WTC11 (cell line): ENCODE data around the gene ARL13A. TPM values are rescaled to one million over a fixed set of nuclear protein-coding genes. Genes with fewer than 3 reads are reported as not detected.

Experiments used
- ATAC-seq: fragments of 200-7000 bp; cut with Tn5 transposase; 2 replicates; pipeline ENCODE4 v1.10.0; 2021; ENCODE audit warnings: mild to moderate bottlenecking, moderate library complexity
- CTCF ChIA-PET: fragments of 300-600 bp; sonication (Branson Sonifier 250); formaldehyde crosslinking; loops from one replicate; lab custom pipeline; 2021; ENCODE audit warnings: antibody characterized with exemption; lab: Charles Lee
- POLR2A ChIA-PET: fragments of 350-600 bp; sonication (Branson Sonifier 250); formaldehyde crosslinking; loops from one replicate; lab custom pipeline; 2021; ENCODE audit warnings: antibody characterized with exemption; lab: Charles Lee
- DNase-seq: peaks from one replicate; pipeline ENCODE4 v3.0.0; 2021; ENCODE audit warnings: low spot score
- H3K27ac Mint-ChIP-seq: 2 replicates; pipeline ENCODE4 v1.8.0; 2021; ENCODE audit warnings: mixed read lengths
- H3K27me3 Mint-ChIP-seq: 2 replicates; pipeline ENCODE4 v1.8.0; 2021; ENCODE audit warnings: low read depth, mild to moderate bottlenecking, moderate library complexity, mixed read lengths
- H3K36me3 Mint-ChIP-seq: 2 replicates; pipeline ENCODE4 v1.8.0; 2021; ENCODE audit warnings: mixed read lengths
- H3K4me1 Mint-ChIP-seq: 2 replicates; pipeline ENCODE4 v1.8.0; 2022; ENCODE audit warnings: mixed read lengths
- H3K4me3 Mint-ChIP-seq: 2 replicates; pipeline ENCODE4 v1.8.0; 2021; ENCODE audit warnings: mild to moderate bottlenecking, moderate library complexity, mixed read lengths
- H3K9me3 Mint-ChIP-seq: 2 replicates; pipeline ENCODE4 v1.8.0; 2021; ENCODE audit warnings: mixed read lengths
- ATF2 ChIP-seq: sonication (generic); formaldehyde crosslinking; IDR thresholded peaks from 2 replicates; pipeline ENCODE4 v1.8.1; 2022; ENCODE audit warnings: low read depth, missing genetic modification reagents, borderline replicate concordance
- ATF6 ChIP-seq: sonication (generic); formaldehyde crosslinking; IDR thresholded peaks from 2 replicates; pipeline ENCODE4 v1.8.1; 2023; ENCODE audit warnings: mild to moderate bottlenecking, missing genetic modification reagents
- CBFB ChIP-seq: sonication (generic); formaldehyde crosslinking; IDR thresholded peaks from 2 replicates; pipeline ENCODE4 v1.8.1; 2022; ENCODE audit warnings: mild to moderate bottlenecking, low read depth, missing genetic modification reagents
- CREB1 ChIP-seq: sonication (generic); formaldehyde crosslinking; IDR thresholded peaks from 2 replicates; pipeline ENCODE4 v1.8.0; 2023; ENCODE audit warnings: mild to moderate bottlenecking, missing genetic modification reagents
- CREM ChIP-seq: sonication (generic); formaldehyde crosslinking; IDR thresholded peaks from 2 replicates; pipeline ENCODE4 v1.8.1; 2022; ENCODE audit warnings: mild to moderate bottlenecking, missing genetic modification reagents, moderate library complexity
- ELF4 ChIP-seq: sonication (generic); formaldehyde crosslinking; IDR thresholded peaks from 2 replicates; pipeline ENCODE4 v1.8.1; 2022; ENCODE audit warnings: low read depth, mild to moderate bottlenecking, moderate library complexity, missing genetic modification reagents
- ESRRA ChIP-seq: sonication (generic); formaldehyde crosslinking; IDR thresholded peaks from 2 replicates; pipeline ENCODE4 v1.8.1; 2022; ENCODE audit warnings: mild to moderate bottlenecking, missing genetic modification reagents, borderline replicate concordance
- FOXK1 ChIP-seq: sonication (generic); formaldehyde crosslinking; IDR thresholded peaks from 2 replicates; pipeline ENCODE4 v1.8.0; 2022; ENCODE audit warnings: mild to moderate bottlenecking, moderate library complexity, missing genetic modification reagents
- HMGA2 ChIP-seq: fragments of 250-450 bp; sonication (Bioruptor Pico); IDR thresholded peaks from 2 replicates; pipeline ENCODE4 v1.4.0; 2021; ENCODE audit warnings: mild to moderate bottlenecking, moderate library complexity
- IRF1 ChIP-seq: sonication (generic); formaldehyde crosslinking; IDR thresholded peaks from 2 replicates; pipeline ENCODE4 v1.8.0; 2023; ENCODE audit warnings: missing genetic modification reagents
- IRF2 ChIP-seq: sonication (generic); formaldehyde crosslinking; IDR thresholded peaks from 2 replicates; pipeline ENCODE4 v1.8.0; 2022; ENCODE audit warnings: low read depth, missing genetic modification reagents, borderline replicate concordance
- MLX ChIP-seq: sonication (generic); formaldehyde crosslinking; IDR thresholded peaks from 2 replicates; pipeline ENCODE4 v1.8.1; 2023; ENCODE audit warnings: mild to moderate bottlenecking, missing genetic modification reagents, moderate library complexity
- NFE2L1 ChIP-seq: sonication (generic); formaldehyde crosslinking; IDR thresholded peaks from 2 replicates; pipeline ENCODE4 v1.8.1; 2023; ENCODE audit warnings: missing genetic modification reagents
- NFYB ChIP-seq: sonication (generic); formaldehyde crosslinking; conservative IDR thresholded peaks from 2 replicates; pipeline ENCODE4 v1.8.0; 2022; ENCODE audit warnings: low read depth, missing genetic modification reagents
- NR1H2 ChIP-seq: sonication (generic); formaldehyde crosslinking; IDR thresholded peaks from 2 replicates; pipeline ENCODE4 v1.9.0; 2021; ENCODE audit warnings: mild to moderate bottlenecking, moderate library complexity, missing genetic modification reagents
- PRRX2 ChIP-seq: fragments of 250-450 bp; sonication (Bioruptor Pico); IDR thresholded peaks from 2 replicates; pipeline ENCODE4 v1.8.0; 2021; ENCODE audit warnings: mild to moderate bottlenecking
- SMAD3 ChIP-seq: sonication (generic); formaldehyde crosslinking; IDR thresholded peaks from 2 replicates; pipeline ENCODE4 v1.8.0; 2022; ENCODE audit warnings: missing genetic modification reagents, mild to moderate bottlenecking, borderline replicate concordance
- TEAD4 ChIP-seq: sonication (generic); formaldehyde crosslinking; IDR thresholded peaks from 2 replicates; pipeline ENCODE4 v1.8.0; 2022; ENCODE audit warnings: mild to moderate bottlenecking, missing genetic modification reagents
- ZMAT4 ChIP-seq: fragments of 250-450 bp; sonication (Bioruptor Pico); IDR thresholded peaks from 2 replicates; pipeline ENCODE4 v1.9.0; 2021; ENCODE audit warnings: mild to moderate bottlenecking
- ZNF423 ChIP-seq: fragments of 250-450 bp; sonication (Bioruptor Pico); IDR thresholded peaks from 2 replicates; pipeline ENCODE4 v2.1.2; 2022; ENCODE audit warnings: mild to moderate bottlenecking, moderate library complexity
- ZNF532 ChIP-seq: fragments of 250-450 bp; sonication (Bioruptor Pico); IDR thresholded peaks from 2 replicates; pipeline ENCODE4 v1.9.0; 2021; ENCODE audit warnings: mild to moderate bottlenecking, borderline replicate concordance
- total RNA-seq: library from RNA; stranded (reverse); gene quantifications from 3 replicates; pipeline ENCODE4 v1.2.3, GENCODE V29; 2021

ARL13A gene
- total RNA-seq, 1 experiment from 2014 or later, result not detected

GRCh38 chrX:100948557-100948956 is 21.0 kb upstream of the ARL13A start:
- TF ChIP-seq NFYB, result no peak
- TF ChIP-seq ELF4 (CRISPR knock-in tag), result no peak
- TF ChIP-seq IRF2 (CRISPR knock-in tag), result no peak
- no peak for TF ChIP-seq ZNF532
- no peak for TF ChIP-seq ATF6 (CRISPR knock-in tag)
- no peak for TF ChIP-seq CBFB
- TF ChIP-seq NR1H2 (CRISPR knock-in tag), result no peak
- TF ChIP-seq IRF1 (CRISPR knock-in tag), result no peak
- DNase-seq (no peak), ATAC-seq (peak; percentile 53; the same call in 1 of the 2 replicates)
- Mint-ChIP-seq H3K9me3 (no peaks in the 10 kb centered on the region), H3K27me3 (no peaks in the 10 kb centered on the region), H3K27ac (no peak overlapping the region), H3K36me3 (no peaks in the 10 kb centered on the region), H3K4me3 (no peak overlapping the region), H3K4me1 (peaks cover 15% of the 10 kb centered on the region)
- CTCF ChIA-PET, result no interaction called here
- POLR2A ChIA-PET, result no interaction called here

- no peak for TF ChIP-seq FOXK1 (CRISPR knock-in tag)
- no peak for TF ChIP-seq ZNF423
- TF ChIP-seq HMGA2 (CRISPR knock-in tag), result 0 out of 2 replicates have a peak, but pooled peaks have one; percentile 7
- no peak for TF ChIP-seq CREM (CRISPR knock-in tag)
- no peak for TF ChIP-seq TEAD4 (CRISPR knock-in tag)
- TF ChIP-seq PRRX2 (CRISPR knock-in tag), result no peak
- Mint-ChIP-seq H3K27me3 (no peaks in the 10 kb centered on the region), H3K9me3 (no peaks in the 10 kb centered on the region), H3K4me3 (no peak overlapping the region), H3K27ac (no peak overlapping the region), H3K4me1 (no peaks in the 10 kb centered on the region), H3K36me3 (no peaks in the 10 kb centered on the region)
- POLR2A ChIA-PET, result no interaction called here
- CTCF ChIA-PET, result no interaction called here
- ATAC-seq (no peak), DNase-seq (no peak)
Observed at GRCh38 chrX:100962811-100963210, 6.7 kb upstream of the ARL13A start.

GRCh38 chrX:100964362-100964761 is 5.1 kb upstream of the ARL13A start:
- DNase-seq, result no peak
- ATAC-seq, result no peak
- Mint-ChIP-seq H3K27me3 (no peaks in the 10 kb centered on the region), H3K9me3 (no peaks in the 10 kb centered on the region), H3K27ac (no peak overlapping the region), H3K4me3 (no peak overlapping the region), H3K4me1 (no peaks in the 10 kb centered on the region), H3K36me3 (no peaks in the 10 kb centered on the region)
- POLR2A ChIA-PET, result no interaction called here
- CTCF ChIA-PET, result no interaction called here
- no peak for TF ChIP-seq CBFB
- no peak for TF ChIP-seq MLX
- no peak for TF ChIP-seq ESRRA (CRISPR knock-in tag)
- TF ChIP-seq ATF2, result no peak
- TF ChIP-seq FOXK1 (CRISPR knock-in tag), result no peak
- TF ChIP-seq NFE2L1 (CRISPR knock-in tag), result no peak
- no peak for TF ChIP-seq CREB1 (CRISPR knock-in tag)
- no peak for TF ChIP-seq ZMAT4
- no peak for TF ChIP-seq SMAD3 (CRISPR knock-in tag)
